CD14-positive monocyte (primary cell): ENCODE results near the gene DSG3. TPM values are rescaled to one million over a fixed set of nuclear protein-coding genes. Genes with fewer than 3 reads are reported as not detected.

ENCODE experiments used
- DNase-seq, 3 donors: peaks; one replicate each; pipeline ENCODE4 v3.0.0-alpha.2; 2011 to 2022
- H2AFZ ChIP-seq: 2 replicates; pipeline ENCODE4 v1.6.0; 2012; ENCODE audit warnings: mild to moderate bottlenecking, low read depth, low read length, inconsistent platforms; ENCODE audit not compliant: insufficient read depth, poor library complexity, severe bottlenecking
- H3K27ac ChIP-seq, 2 donors: 1 replicate in 1 of 2; 2 replicates in 1 of 2; pipeline ENCODE4 v1.5.1; 2012 to 2013; ENCODE audit warnings: low read length in 2 of 2, control low read depth in 1 of 2, inconsistent platforms in 1 of 2, low read depth in 1 of 2, mild to moderate bottlenecking in 1 of 2
- H3K27me3 ChIP-seq, 2 donors: one replicate each; pipeline versions ENCODE4 v1.6.0 to v1.6.1; 2011 to 2013; ENCODE audit warnings: low read length in 2 of 2; ENCODE audit not compliant: control insufficient read depth in 2 of 2, insufficient read depth in 2 of 2
- H3K36me3 ChIP-seq, 2 donors: replicated peaks in 1 of 2; 1 replicate in 1 of 2; 2 replicates in 1 of 2; pipeline versions ENCODE4 v1.5.1 to v1.6.1; 2012 to 2013; ENCODE audit warnings: low read length in 2 of 2, control low read depth in 1 of 2, inconsistent platforms in 1 of 2, mild to moderate bottlenecking in 1 of 2; ENCODE audit not compliant: insufficient read depth in 2 of 2, control insufficient read depth in 1 of 2
- H3K4me1 ChIP-seq, 2 donors: 1 replicate in 1 of 2; 2 replicates in 1 of 2; pipeline versions ENCODE4 v1.5.1 to v1.6.1; 2012 to 2013; ENCODE audit warnings: low read length in 2 of 2, control low read depth in 1 of 2, inconsistent platforms in 1 of 2, mild to moderate bottlenecking in 1 of 2, moderate library complexity in 1 of 2; ENCODE audit not compliant: insufficient read depth in 2 of 2, control insufficient read depth in 1 of 2
- H3K4me2 ChIP-seq: replicated peaks from 2 replicates; pipeline ENCODE3; 2012; ENCODE audit warnings: low read length, moderate library complexity, mild to moderate bottlenecking; ENCODE audit not compliant: poor library complexity, severe bottlenecking; ENCODE audit errors: extremely low read depth
- H3K4me3 ChIP-seq, 3 experiments: fragments of 200-600 bp in 1 of 3; sonication (generic) in 1 of 3; replicated peaks in 1 of 3; 1 replicate in 2 of 3; 2 replicates in 1 of 3; pipeline ENCODE4 v1.5.1; 2011 to 2013; ENCODE audit warnings: low read length in 3 of 3, mild to moderate bottlenecking in 3 of 3, control low read depth in 2 of 3, low read depth in 2 of 3, inconsistent platforms in 1 of 3, moderate library complexity in 1 of 3
- H3K79me2 ChIP-seq: 2 replicates; pipeline ENCODE4 v1.6.0; 2012; ENCODE audit warnings: mild to moderate bottlenecking, control low read depth, inconsistent platforms, low read length, moderate library complexity; ENCODE audit not compliant: insufficient read depth
- H3K9ac ChIP-seq: 2 replicates; pipeline ENCODE4 v1.6.0; 2017; ENCODE audit warnings: low read length, mild to moderate bottlenecking; ENCODE audit not compliant: insufficient read depth, poor library complexity, severe bottlenecking
- H3K9me3 ChIP-seq, 2 donors: replicated peaks in 1 of 2; 1 replicate in 1 of 2; 2 replicates in 1 of 2; pipeline versions ENCODE4 v1.5.1 to v1.6.1; 2012 to 2013; ENCODE audit warnings: low read length in 2 of 2, control low read depth in 1 of 2; ENCODE audit not compliant: control insufficient read depth in 1 of 2, insufficient read depth in 1 of 2
- H4K20me1 ChIP-seq: 2 replicates; pipeline ENCODE4 v1.6.0; 2012; ENCODE audit warnings: mild to moderate bottlenecking, low read length, control low read depth, moderate library complexity; ENCODE audit not compliant: insufficient read depth
- H3K27ac Mint-ChIP-seq, 7 donors: one replicate each; pipeline ENCODE4 v1.8.0; 2020; ENCODE audit warnings: mild to moderate bottlenecking in 7 of 7, mixed read lengths in 7 of 7, moderate library complexity in 6 of 7, inconsistent platforms in 2 of 7
- H3K27me3 Mint-ChIP-seq, 3 donors: one replicate each; pipeline ENCODE4 v1.8.0; 2021 to 2022; ENCODE audit warnings: low read depth in 3 of 3, mild to moderate bottlenecking in 3 of 3, mixed read lengths in 3 of 3, moderate library complexity in 3 of 3, inconsistent platforms in 1 of 3
- H3K36me3 Mint-ChIP-seq, 2 donors: one replicate each; pipeline ENCODE4 v1.8.0; 2020; ENCODE audit warnings: mixed read lengths in 2 of 2, inconsistent platforms in 1 of 2, mild to moderate bottlenecking in 1 of 2
- H3K4me1 Mint-ChIP-seq: one replicate; pipeline ENCODE4 v1.8.0; 2020; ENCODE audit warnings: mild to moderate bottlenecking, mixed read lengths
- H3K4me3 Mint-ChIP-seq, 2 donors: one replicate each; pipeline ENCODE4 v1.8.0; 2020; ENCODE audit warnings: mild to moderate bottlenecking in 2 of 2, mixed read lengths in 2 of 2, moderate library complexity in 1 of 2
- H3K9me3 Mint-ChIP-seq, 7 donors: one replicate each; pipeline ENCODE4 v1.8.0; 2020 to 2022; ENCODE audit warnings: mixed read lengths in 7 of 7, mild to moderate bottlenecking in 6 of 7, moderate library complexity in 6 of 7, inconsistent platforms in 2 of 7
- WGBS: methylation state at CpG from one replicate; pipeline ENCODE4 v1.1.5; 2013; ENCODE audit warnings: missing lambda C conversion rate; ENCODE audit not compliant: insufficient coverage; 5-methylcytosine and 5-hydroxymethylcytosine counted together
- intact Hi-C, 2 donors: fragments of 100-400 bp; cut with micrococcal nuclease; formaldehyde crosslinking; loops; one replicate each; pipeline versions ENCODE4 v1.15.0 to v1.15.1; 2023
- polyA minus RNA-seq: library from RNA; depleted of rRNA, polyadenylated mRNA; stranded (reverse); fragments of >200 nt; gene quantifications from 2 replicates; pipeline ENCODE4 v1.2.3, GENCODE V29; 2012
- polyA plus RNA-seq, 3 donors: library from polyadenylated mRNA; depleted of rRNA in 1 of 3; unstranded in 2 of 3; stranded (reverse) in 1 of 3; fragments of 300-500 nt in 2 of 3; fragments of >200 nt in 1 of 3; fragmentation: Illumina TruSeq in 2 of 3; gene quantifications; 1 replicate in 2 of 3; 2 replicates in 1 of 3; pipeline ENCODE4 v1.2.3, GENCODE V29; 2012 to 2021
- total RNA-seq, 12 experiments: library from RNA in 1 of 12; stranded (reverse) in 1 of 12; fragments of 120-200 nt in 1 of 12; gene quantifications; one replicate each; pipeline ENCODE4 v1.2.4 and lab custom pipeline; 2013 to 2026; ENCODE audit warnings: mixed read lengths in 6 of 12, inconsistent platforms in 1 of 12
- TF ChIP-seq, protein P1 (sequence below): fragments of 200-600 bp; IDR thresholded peaks from one replicate; pipeline ENCODE4 v1.8.0; 2022; ENCODE audit warnings: antibody characterized with exemption, mild to moderate bottlenecking

DSG3 gene, protein sequence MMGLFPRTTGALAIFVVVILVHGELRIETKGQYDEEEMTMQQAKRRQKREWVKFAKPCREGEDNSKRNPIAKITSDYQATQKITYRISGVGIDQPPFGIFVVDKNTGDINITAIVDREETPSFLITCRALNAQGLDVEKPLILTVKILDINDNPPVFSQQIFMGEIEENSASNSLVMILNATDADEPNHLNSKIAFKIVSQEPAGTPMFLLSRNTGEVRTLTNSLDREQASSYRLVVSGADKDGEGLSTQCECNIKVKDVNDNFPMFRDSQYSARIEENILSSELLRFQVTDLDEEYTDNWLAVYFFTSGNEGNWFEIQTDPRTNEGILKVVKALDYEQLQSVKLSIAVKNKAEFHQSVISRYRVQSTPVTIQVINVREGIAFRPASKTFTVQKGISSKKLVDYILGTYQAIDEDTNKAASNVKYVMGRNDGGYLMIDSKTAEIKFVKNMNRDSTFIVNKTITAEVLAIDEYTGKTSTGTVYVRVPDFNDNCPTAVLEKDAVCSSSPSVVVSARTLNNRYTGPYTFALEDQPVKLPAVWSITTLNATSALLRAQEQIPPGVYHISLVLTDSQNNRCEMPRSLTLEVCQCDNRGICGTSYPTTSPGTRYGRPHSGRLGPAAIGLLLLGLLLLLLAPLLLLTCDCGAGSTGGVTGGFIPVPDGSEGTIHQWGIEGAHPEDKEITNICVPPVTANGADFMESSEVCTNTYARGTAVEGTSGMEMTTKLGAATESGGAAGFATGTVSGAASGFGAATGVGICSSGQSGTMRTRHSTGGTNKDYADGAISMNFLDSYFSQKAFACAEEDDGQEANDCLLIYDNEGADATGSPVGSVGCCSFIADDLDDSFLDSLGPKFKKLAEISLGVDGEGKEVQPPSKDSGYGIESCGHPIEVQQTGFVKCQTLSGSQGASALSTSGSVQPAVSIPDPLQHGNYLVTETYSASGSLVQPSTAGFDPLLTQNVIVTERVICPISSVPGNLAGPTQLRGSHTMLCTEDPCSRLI
- not detected for total RNA-seq (2013)
- polyA plus RNA-seq (not detected), polyA minus RNA-seq (not detected in 2 replicates), total RNA-seq (lab: John Stamatoyannopoulos, UW) (0 to 1.6 (median 0) reads per million in 11 experiments)

DNA sequence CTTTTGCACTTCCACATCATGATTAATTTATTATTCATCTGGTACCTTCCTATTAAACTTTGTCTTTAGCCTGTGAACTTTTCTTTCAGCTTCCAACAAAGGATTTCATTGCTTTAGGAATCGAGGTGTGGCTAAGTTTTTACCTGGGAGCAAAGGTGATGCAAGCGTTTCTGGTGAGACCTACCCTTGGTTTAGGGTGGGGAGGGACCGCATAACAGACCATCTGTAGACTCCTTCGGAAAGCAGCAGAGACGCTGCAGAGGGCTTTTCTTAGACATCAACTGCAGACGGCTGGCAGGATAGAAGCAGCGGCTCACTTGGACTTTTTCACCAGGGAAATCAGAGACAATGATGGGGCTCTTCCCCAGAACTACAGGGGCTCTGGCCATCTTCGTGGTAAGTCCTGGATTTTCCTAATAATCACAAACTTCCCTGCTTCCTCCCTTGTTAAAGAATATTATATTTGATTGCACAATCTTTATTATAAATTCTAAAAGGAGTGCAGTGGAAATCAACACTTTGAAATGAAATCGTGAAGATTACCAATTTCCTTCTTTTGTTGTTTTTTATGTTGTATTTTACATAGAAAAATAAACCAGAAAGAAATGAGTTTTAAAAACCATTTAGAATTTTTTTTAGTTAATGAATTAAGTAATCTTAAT is at the start of gene DSG3:
TSS of gene DSG3 (plus strand) at position 212 of the 662 bp plus-strand sequence. CDS start at position 349, 137 bp downstream.
- Histone ChIP-seq H3K9me3 (no peaks in the 10 kb centered on the region), H2AFZ (no peak within 1 kb of the TSS), H3K79me2 (no peaks in the 10 kb centered on the region), H3K27me3 (no peaks in the 10 kb centered on the region), H3K4me2 (no peak within 1 kb of the TSS), H3K9ac (no peak within 1 kb of the TSS), H3K27ac (no peak within 1 kb of the TSS), H3K36me3 (no peaks in the 10 kb centered on the region), H3K4me3 (no peak within 1 kb of the TSS), H3K4me1 (peaks cover 0 to under 1% of the 10 kb centered on the region in 2 donors), H4K20me1 (no peaks in the 10 kb centered on the region)
- Mint-ChIP-seq H3K4me3 (no peak within 1 kb of the TSS), H3K9me3 (peaks cover 0 to 1% (median 0%) of the 10 kb centered on the region in 7 donors), H3K27ac (no peak within 1 kb of the TSS), H3K36me3 (no peaks in the 10 kb centered on the region), H3K4me1 (peaks cover 4% of the 10 kb centered on the region), H3K27me3 (peaks cover 0 to 1% (median 1%) of the 10 kb centered on the region in 3 donors)
- intact Hi-C loops = no loop called here
- no peak for DNase-seq
- TF ChIP-seq, protein P1, sequence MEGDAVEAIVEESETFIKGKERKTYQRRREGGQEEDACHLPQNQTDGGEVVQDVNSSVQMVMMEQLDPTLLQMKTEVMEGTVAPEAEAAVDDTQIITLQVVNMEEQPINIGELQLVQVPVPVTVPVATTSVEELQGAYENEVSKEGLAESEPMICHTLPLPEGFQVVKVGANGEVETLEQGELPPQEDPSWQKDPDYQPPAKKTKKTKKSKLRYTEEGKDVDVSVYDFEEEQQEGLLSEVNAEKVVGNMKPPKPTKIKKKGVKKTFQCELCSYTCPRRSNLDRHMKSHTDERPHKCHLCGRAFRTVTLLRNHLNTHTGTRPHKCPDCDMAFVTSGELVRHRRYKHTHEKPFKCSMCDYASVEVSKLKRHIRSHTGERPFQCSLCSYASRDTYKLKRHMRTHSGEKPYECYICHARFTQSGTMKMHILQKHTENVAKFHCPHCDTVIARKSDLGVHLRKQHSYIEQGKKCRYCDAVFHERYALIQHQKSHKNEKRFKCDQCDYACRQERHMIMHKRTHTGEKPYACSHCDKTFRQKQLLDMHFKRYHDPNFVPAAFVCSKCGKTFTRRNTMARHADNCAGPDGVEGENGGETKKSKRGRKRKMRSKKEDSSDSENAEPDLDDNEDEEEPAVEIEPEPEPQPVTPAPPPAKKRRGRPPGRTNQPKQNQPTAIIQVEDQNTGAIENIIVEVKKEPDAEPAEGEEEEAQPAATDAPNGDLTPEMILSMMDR = no peak
- WGBS = 90% methylated on average over 7 of the region's 9 CpGs
